NCI-H187 (cell line): Measurements from ENCODE around the gene RELA.

Experiments used
- DNase-seq, 2 experiments: peaks; one replicate each; lab custom pipeline; 2025; lab: John Stamatoyannopoulos, UW

RELA gene

DNA sequence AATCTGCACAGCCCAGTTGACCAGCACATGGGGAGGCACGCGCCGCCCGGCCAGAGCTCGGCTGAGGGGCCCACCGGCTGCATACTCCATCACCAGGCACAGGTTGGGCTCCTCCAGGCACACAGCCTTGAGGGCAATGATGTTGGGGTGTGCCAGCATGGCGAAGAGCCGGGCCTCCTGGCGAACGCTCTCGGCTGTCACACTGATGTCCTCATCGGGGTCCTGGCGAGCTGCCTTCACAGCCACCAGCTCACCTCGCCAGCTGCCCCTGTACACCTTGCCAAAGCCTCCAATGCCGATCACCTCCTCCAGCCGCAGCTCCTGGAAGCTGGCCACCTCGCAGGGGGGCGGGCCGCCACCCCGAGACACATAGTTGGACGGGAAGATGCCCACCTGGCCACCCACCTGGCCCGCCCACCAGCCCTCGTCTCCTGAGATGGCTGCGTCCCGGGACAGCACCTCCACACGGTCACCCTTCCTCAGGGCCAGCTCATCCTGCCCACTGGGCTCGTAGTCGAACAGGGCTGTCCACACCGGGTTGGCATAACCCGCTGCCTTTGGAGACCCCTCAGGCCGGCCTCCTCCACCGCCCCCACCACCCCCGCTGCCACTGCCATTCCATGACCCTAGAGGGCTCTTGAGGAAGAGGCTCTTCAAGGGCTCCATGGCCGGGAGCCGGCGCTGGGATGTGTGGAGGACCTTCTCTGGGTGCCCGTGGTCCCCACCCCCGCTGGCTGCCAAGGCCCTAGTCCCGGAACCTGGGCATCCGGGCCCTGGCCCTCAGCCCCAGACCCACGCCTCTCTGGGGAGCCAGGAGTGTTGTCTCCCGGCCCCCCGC lies 49.4 kb downstream of the RELA start:
- DNase-seq = no peak

DNA sequence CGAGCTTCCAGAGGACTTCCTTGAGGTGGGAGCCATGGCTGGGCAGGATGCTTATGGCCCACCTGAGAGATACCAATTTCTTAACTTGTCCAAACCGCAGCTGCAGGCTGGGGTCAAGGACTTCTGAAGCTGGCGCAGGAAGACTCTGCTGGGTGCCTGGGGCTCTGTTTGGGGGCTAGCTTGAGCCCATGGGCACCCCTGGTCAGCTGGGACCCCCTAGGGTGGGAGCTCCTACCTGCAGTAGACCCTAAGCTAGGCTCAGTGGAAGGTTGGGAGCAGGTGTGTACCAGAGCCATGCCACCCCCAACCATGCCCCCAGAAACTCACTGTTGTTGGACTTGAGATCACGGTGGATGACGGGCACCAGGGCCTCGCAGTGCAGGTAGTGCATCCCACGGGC lies 50.0 kb downstream of the RELA start:
- DNase-seq = no peak

DNA sequence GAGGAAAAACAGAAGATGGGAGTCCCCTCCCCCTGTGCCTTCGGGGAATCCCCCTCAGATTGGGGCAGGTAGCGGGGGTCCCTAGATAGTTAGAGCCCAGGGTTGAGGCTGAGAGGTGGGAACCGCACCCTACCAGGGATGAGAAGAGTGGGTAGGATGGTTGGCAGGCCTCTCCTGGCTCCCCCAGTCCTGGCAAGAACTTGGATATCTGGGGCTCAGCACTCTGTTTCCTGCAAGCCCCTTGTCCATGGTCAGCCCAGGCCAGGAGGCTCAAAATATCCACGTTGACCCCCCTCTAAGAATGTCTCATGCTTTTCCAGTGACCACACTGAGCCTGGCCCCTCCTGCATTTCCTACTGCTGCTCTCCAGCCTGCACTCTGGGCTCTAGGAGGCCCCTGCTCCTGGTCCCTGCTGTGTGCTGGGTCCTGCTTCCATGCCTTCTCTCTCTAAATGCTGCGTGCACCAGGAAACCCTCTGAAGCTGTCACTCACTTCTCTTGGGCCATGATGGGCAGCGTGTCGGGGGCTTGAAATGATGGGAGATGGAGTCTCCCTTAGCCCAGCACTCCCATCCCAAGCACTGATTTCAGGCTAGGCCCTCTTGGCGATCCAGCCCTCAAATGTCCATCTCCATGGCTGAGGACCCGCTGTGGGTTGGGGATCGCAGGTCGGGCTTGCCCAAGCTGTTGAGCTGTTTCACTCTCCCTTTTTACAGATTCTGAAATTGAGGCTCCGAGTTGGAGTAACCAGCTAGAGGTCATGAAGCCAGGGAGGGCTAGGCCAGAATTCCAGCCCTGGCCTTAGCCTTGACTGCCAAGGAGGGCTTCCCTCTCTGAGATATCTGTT lies 50.7 kb downstream of the RELA start:
- no peak for DNase-seq

DNA sequence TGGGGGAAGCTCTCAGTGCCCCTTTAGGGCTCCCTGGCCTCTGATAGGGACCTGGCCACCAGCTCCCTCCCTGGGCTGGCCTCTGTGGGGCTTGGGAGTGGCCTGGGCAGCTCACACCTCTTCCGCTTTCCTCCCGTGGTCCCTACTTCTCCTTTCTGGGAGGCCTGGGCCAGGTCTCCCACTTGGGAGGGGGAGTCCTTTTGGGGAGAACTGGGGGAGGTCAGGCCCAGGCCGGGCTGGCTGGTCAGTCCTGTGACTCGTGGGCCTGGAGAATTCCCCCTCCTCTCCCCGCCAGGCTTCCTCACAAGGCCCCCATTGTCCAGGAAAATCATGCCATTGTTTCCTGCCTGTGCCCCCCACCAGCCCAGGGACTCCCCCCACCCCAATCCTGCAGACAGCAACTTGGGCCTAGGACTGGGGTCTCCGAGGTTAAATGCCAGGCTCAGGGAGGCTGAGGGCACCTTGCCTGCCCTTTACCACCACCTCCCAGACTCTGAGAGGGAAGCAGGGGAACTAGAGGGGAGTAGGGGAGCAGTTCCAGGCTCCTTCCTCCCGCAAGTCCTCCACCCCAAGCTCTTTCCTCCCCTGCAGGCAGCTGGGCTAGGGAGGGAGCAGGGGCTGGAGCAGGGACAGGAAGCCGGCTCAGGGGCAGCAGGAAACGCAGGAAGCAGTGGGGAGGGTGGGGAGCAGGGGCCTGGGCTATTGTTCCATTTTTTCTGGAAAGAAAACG lies 51.5 kb downstream of the RELA start:
- DNase-seq = no peak

DNA sequence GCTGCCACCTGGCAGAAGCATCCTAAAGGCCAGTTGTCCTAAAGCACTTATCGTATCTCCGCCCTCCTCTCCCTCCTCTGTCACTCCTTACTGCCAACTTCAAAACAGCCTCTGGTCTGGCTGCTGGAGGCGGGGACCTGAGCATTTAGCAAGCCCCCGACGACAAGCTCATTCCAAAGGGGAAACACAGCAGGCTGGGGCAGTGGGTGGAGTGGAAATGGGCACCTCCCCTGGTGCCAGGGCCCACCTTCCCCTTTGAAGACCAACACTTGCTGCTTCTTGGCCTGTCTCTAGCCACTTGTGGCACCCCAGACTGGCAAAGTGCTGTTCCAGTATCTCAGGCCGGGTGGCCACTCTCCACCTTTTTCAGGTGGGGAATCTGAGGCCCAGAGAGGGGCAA lies 52.3 kb downstream of the RELA start:
- no peak for DNase-seq

DNA sequence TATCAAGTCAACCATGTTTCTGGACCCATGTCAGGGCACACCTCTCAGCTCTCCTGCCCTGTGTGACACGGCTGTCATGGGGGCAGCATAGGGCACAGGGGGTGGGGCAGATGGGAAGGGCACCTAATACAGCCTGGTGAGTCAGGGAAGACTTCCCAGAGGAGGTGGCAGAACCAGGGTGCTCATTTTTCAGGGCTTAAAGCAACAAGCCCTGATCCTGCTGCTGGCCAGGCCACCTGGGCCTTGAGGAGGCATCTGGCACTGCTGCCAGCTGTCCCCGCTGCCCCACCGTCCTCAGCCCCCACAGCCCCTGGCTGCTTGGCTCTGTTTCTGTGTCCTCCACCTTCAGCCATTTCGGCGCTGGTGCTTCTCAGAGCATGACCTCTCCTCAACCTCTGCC lies 53.1 kb downstream of the RELA start:
- no peak for DNase-seq

DNA sequence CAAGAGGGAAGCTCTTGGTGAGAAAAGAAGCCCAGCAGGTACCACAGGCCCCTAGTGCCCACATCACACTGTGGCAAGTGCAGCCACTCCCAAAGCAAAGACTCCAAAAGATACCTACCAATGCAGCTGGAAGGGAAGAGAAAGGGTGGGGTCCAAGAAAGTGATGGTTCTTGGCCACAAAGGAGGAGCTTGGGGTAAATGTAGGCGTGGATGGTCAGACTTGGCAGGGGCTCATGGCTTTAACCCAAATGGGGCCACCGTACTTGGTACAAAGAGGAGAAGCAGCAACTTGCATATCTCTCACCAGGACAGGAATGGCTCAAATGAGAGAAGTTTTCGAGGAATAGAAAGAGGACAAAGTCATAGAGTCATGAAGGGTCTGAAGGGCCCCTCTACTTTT lies 53.5 kb downstream of the RELA start:
- DNase-seq = no peak

DNA sequence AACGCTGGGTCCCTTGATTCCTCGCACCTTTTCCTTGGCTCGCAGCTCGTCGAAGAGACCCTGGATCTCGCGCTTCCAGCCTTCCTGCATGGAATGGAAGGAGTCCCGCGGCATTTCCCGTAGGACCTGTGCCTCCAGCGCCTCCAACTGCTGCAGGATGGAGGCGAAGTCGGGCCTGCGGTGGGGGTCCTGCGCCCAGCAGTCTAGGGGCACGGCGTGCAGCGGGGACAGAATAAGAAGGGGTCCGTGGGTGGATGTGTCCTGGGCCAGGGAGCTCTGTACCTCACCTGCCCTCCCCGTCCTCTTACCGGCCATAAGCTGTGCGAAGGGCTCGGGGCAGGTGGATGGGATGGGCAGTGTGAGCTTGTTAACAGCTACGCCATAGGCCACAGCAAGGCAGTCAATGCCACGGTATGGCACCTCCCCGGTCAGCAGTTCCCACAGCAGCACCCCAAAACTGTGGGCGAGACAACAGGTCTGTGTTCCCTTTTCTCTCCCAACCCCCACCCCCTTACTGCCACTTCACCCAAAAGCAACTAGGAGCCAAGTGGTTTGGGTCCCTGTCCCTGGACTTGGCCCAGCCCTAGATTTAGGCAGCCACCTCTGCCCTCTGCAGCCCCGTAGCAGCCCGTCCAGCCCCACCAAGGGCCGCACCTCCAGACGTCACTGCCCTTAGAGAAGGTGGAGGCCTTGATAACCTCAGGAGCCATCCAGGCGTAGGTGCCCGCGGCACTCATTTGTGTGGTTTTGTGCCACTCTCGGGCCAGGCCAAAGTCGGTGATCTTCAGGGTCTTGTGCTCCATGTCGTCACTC lies 54.9 kb downstream of the RELA start:
- no peak for DNase-seq

DNA sequence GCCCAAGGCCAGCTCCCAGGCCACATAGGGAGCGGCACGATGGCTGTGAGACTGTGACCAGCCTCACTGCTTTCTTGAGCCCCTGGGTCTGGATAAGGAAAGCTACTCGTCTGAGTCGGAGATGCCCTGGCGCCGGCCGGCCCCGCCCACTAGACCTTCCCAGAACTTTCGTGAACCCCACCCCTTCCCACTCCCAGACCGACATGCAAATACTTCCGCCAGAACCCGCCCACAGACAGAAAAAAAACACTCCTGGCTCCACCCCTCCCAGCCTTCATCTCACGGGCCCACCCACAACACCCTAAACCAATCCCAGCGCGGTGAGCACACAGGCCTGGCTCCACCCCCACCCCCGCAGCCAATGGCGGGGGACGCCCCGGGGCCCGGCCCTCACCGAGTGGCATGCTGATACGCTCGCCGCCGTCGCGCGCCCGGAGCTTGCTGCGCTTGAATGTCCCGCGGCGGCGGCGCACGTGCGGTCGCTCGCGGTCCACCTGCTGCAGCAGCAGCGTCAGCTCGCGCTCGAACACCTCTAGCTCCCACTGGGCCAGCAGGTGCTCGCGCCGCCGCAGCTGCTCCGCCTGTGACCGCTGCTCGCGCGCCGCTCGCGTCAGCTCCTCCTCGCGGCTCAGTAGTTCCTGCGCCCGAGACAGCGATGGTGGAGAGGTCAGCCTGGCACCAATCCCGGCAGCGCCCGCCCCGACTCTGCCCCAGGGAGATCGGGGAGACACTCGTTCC lies 55.7 kb downstream of the RELA start:
- DNase-seq = no peak

DNA sequence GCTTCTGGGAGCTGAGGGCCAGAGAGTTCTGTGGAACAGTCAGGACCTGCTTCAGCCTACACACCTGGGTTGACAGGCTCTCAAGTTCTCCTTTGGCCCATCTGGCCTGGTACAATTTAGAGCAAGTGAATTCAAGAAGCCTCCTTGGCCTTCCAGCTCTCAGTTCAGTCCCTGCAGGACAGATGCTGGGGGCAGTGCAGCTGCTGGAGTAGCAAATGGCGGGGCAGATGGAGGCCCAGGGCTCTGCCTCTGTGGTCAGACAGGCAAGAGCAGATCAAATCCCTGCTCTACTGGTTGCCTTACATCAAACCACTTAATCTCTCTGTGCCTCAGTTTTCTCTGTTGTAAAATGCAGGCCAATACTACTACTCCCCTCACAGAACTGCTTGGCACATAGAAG lies 58.5 kb downstream of the RELA start:
- no peak for DNase-seq
